SK-N-SH (cell line): ENCODE measurements around the gene AP1S1. TPM values are rescaled to one million over a fixed set of nuclear protein-coding genes. Genes with fewer than 3 reads are reported as not detected.
A peak's percentile ranks its signal among the peaks of the same experiment; 100 is the strongest.

ENCODE experiments used
- CTCF ChIA-PET: fragments of 300-600, 350-600 bp; formaldehyde crosslinking; extraction: SDS; loops from one replicate; lab custom pipeline; 2021; lab: Yijun Ruan, JAX
- POLR2A ChIA-PET: fragments of 350-600 bp; sonication (Branson Sonifier 250); formaldehyde crosslinking; extraction: SDS; loops from one replicate; lab custom pipeline; 2020; ENCODE audit warnings: antibody characterized with exemption, inconsistent platforms; lab: Yijun Ruan, JAX
- DNase-seq: peaks from one replicate; pipeline ENCODE4 v3.0.0; 2012
- H2AFZ ChIP-seq: fragments of 200-600 bp; sonication (generic); 2 replicates; pipeline ENCODE4 v1.8.1; 2016; ENCODE audit warnings: antibody characterized with exemption, mild to moderate bottlenecking, low read depth
- H3F3A ChIP-seq: fragments of 200-600 bp; sonication (generic); replicated peaks from 2 replicates; pipeline ENCODE3; 2016; ENCODE audit warnings: antibody characterized with exemption, mild to moderate bottlenecking; ENCODE audit not compliant: insufficient read depth
- H3K27ac ChIP-seq, 2 experiments: fragments of 200-500 bp in 1 of 2; fragments of 200-600 bp in 1 of 2; sonication (Bioruptor generic) in 1 of 2; sonication (generic), shearing (Covaris generic) in 1 of 2; 2 replicates each; pipeline versions ENCODE4 v1.5.1 to v1.6.1; 2014 to 2016; ENCODE audit warnings: low read depth in 2 of 2, inconsistent platforms in 1 of 2, low read length in 1 of 2, mild to moderate bottlenecking in 1 of 2, mixed read lengths in 1 of 2
- H3K27me3 ChIP-seq: fragments of 200-600 bp; sonication (generic), shearing (Covaris generic); 2 replicates; pipeline ENCODE4 v1.6.1; 2016; ENCODE audit warnings: mixed run types; ENCODE audit not compliant: insufficient read depth
- H3K36me3 ChIP-seq, 2 experiments: fragments of 200-500 bp in 1 of 2; fragments of 200-600 bp in 1 of 2; sonication (Bioruptor generic) in 1 of 2; sonication (generic) in 1 of 2; replicated peaks in 1 of 2; 2 replicates each; pipeline versions ENCODE3 to v1.5.1; 2014 to 2016; ENCODE audit warnings: low read length in 1 of 2, mild to moderate bottlenecking in 1 of 2; ENCODE audit not compliant: insufficient read depth in 2 of 2, control insufficient read depth in 1 of 2
- H3K4me1 ChIP-seq, 2 experiments: fragments of 200-500 bp in 1 of 2; fragments of 200-600 bp in 1 of 2; sonication (Bioruptor generic) in 1 of 2; sonication (generic), shearing (Covaris generic) in 1 of 2; 2 replicates each; pipeline versions ENCODE4 v1.5.1 to v1.6.1; 2014 to 2016; ENCODE audit warnings: low read depth in 1 of 2, low read length in 1 of 2, mixed run types in 1 of 2; ENCODE audit not compliant: insufficient read depth in 2 of 2, control insufficient read depth in 1 of 2
- H3K4me2 ChIP-seq: fragments of 200-600 bp; sonication (generic), shearing (Covaris generic); 2 replicates; pipeline ENCODE4 v1.6.1; 2017; ENCODE audit warnings: mixed run types
- H3K4me3 ChIP-seq, 2 experiments: fragments of 200-500 bp in 1 of 2; fragments of 200-600 bp in 1 of 2; sonication (Bioruptor generic) in 1 of 2; sonication (generic), shearing (Covaris generic) in 1 of 2; 2 replicates each; pipeline versions ENCODE4 v1.5.1 to v1.8.1; 2014 to 2016; ENCODE audit warnings: low read depth in 2 of 2, inconsistent platforms in 1 of 2, low read length in 1 of 2, mild to moderate bottlenecking in 1 of 2, mixed read lengths in 1 of 2, moderate library complexity in 1 of 2
- H3K79me2 ChIP-seq: fragments of 200-600 bp; sonication (generic); 2 replicates; pipeline ENCODE4 v1.8.1; 2017; ENCODE audit warnings: mild to moderate bottlenecking; ENCODE audit not compliant: insufficient read depth
- H3K9ac ChIP-seq: fragments of 200-600 bp; sonication (generic); 2 replicates; pipeline ENCODE4 v1.6.1; 2017; ENCODE audit warnings: mixed run types
- H3K9me2 ChIP-seq: fragments of 200-600 bp; sonication (generic); 2 replicates; pipeline ENCODE4 v1.6.1; 2017; ENCODE audit warnings: mixed run types
- H3K9me3 ChIP-seq: fragments of 200-600 bp; sonication (generic); 2 replicates; pipeline ENCODE4 v1.6.1; 2017; ENCODE audit warnings: mixed run types, mild to moderate bottlenecking, moderate library complexity
- H4K20me1 ChIP-seq: fragments of 200-600 bp; sonication (generic); 2 replicates; pipeline ENCODE4 v1.6.1; 2017; ENCODE audit warnings: mild to moderate bottlenecking, mixed run types; ENCODE audit not compliant: insufficient read depth
- CHD2 ChIP-seq: fragments of 150-350 bp; IDR thresholded peaks from 2 replicates; pipeline ENCODE4 v1.6.1; 2018; ENCODE audit warnings: low read length; ENCODE audit not compliant: partially characterized antibody
- ELF1 ChIP-seq: IDR thresholded peaks from 2 replicates; pipeline ENCODE4 v1.4.0; 2012
- EP300 ChIP-seq, 2 experiments: IDR thresholded peaks; 2 replicates each; pipeline versions ENCODE4 v1.4.0 to v1.6.1; 2012; ENCODE audit warnings: borderline replicate concordance in 1 of 2, low read depth in 1 of 2, low read length in 1 of 2
- EZH2phosphoT487 ChIP-seq: fragments of 200-600 bp; sonication (generic); IDR thresholded peaks from 2 replicates; pipeline ENCODE4 v1.6.1; 2017; ENCODE audit warnings: low read depth, mixed run types, mild to moderate bottlenecking, antibody characterized with exemption, moderate library complexity, borderline replicate concordance
- FOXJ3 ChIP-seq: sonication (generic); formaldehyde crosslinking; IDR thresholded peaks from 2 replicates; pipeline ENCODE4 v1.5.1; 2020; ENCODE audit warnings: mild to moderate bottlenecking, missing genetic modification reagents
- GABPA ChIP-seq: IDR thresholded peaks from 2 replicates; pipeline ENCODE4 v1.4.0; 2012; ENCODE audit warnings: low read depth, mild to moderate bottlenecking
- JUND ChIP-seq: IDR thresholded peaks from 2 replicates; pipeline ENCODE4 v1.4.0; 2012
- MEF2A ChIP-seq: IDR thresholded peaks from 2 replicates; pipeline ENCODE4 v1.4.0; 2012; ENCODE audit warnings: low read depth, borderline replicate concordance
- MXI1 ChIP-seq: IDR thresholded peaks from 2 replicates; pipeline ENCODE4 v1.6.1; 2012; ENCODE audit warnings: mild to moderate bottlenecking, low read depth, low read length, improper control_type of control experiment
- RAD21 ChIP-seq: IDR thresholded peaks from 2 replicates; pipeline ENCODE4 v1.6.1; 2012; ENCODE audit warnings: mild to moderate bottlenecking, low read length
- RCOR1 ChIP-seq: fragments of 150-350 bp; IDR thresholded peaks from 2 replicates; pipeline ENCODE4 v1.6.1; 2017; ENCODE audit warnings: antibody characterized with exemption, low read length
- RXRA ChIP-seq: IDR thresholded peaks from 2 replicates; pipeline ENCODE4 v1.4.0; 2012; ENCODE audit warnings: low read depth, mild to moderate bottlenecking, borderline replicate concordance
- SMC3 ChIP-seq: IDR thresholded peaks from 2 replicates; pipeline ENCODE4 v1.6.1; 2012; ENCODE audit warnings: low read depth, low read length, improper control_type of control experiment
- TAF1 ChIP-seq: IDR thresholded peaks from 2 replicates; pipeline ENCODE4 v1.6.1; 2012; ENCODE audit warnings: low read depth, mild to moderate bottlenecking, low read length, moderate library complexity, borderline replicate concordance
- TEAD4 ChIP-seq: IDR thresholded peaks from 2 replicates; pipeline ENCODE4 v1.4.0; 2012; ENCODE audit warnings: mild to moderate bottlenecking, borderline replicate concordance; ENCODE audit not compliant: insufficient read depth
- YY1 ChIP-seq: IDR thresholded peaks from 2 replicates; pipeline ENCODE4 v1.4.0; 2012; ENCODE audit warnings: low read depth, mild to moderate bottlenecking
- WGBS: methylation state at CpG from one replicate; pipeline ENCODE4 v1.1.6; 2017; ENCODE audit warnings: low lambda C conversion rate; 5-methylcytosine and 5-hydroxymethylcytosine counted together
- polyA plus RNA-seq, 3 experiments: library from polyadenylated mRNA; depleted of rRNA; stranded (reverse); fragments of >200 nt; gene quantifications; 2 replicates each; pipeline ENCODE4 v1.2.3, GENCODE V29; 2012
- TF ChIP-seq, protein P1 (sequence below): IDR thresholded peaks from 2 replicates; pipeline ENCODE4 v1.6.1; 2012; ENCODE audit warnings: mild to moderate bottlenecking, low read depth, low read length, moderate library complexity
- TF ChIP-seq, protein P2 (sequence below): IDR thresholded peaks from 2 replicates; pipeline ENCODE4 v1.4.0; 2012; ENCODE audit warnings: low read depth, borderline replicate concordance
- TF ChIP-seq, protein P3 (sequence below): IDR thresholded peaks from 2 replicates; pipeline ENCODE4 v1.4.0; 2012; ENCODE audit warnings: low read depth
- TF ChIP-seq, protein P4 (sequence below): fragments of 150-350 bp; IDR thresholded peaks from 2 replicates; pipeline ENCODE4 v1.6.1; 2016; ENCODE audit warnings: mild to moderate bottlenecking, low read depth, low read length
- TF ChIP-seq, protein P5 (sequence below): fragments of 200-600 bp; sonication (generic); IDR thresholded peaks from 2 replicates; pipeline ENCODE4 v1.6.1; 2017; ENCODE audit warnings: antibody characterized with exemption, mild to moderate bottlenecking, moderate library complexity

AP1S1 gene
- polyA plus RNA-seq, 1 of the 3 experiments (the other 2 are of a cell fraction), result 616 TPM

DNA sequence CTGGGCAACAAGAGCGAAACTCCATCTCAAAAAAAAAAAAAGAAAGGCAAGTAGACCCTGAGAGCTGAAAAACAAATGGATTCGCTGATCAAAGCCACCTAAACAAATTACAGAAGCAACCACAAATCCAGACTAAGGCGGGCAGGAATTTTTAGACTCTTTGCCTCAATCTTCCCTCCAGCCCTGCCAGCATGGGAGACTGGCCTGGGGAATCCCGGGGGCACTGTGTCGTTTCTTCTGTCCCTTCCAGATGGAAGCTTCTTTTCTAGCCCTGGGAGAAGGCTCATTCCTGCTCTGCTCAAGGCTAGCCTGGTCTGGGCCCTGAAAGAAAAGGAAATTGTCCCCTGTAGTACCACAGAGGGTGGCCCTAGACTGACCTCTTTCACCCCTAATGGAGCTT, 43.0 kb upstream of the AP1S1 start (continued):
- TF ChIP-seq, protein P1, sequence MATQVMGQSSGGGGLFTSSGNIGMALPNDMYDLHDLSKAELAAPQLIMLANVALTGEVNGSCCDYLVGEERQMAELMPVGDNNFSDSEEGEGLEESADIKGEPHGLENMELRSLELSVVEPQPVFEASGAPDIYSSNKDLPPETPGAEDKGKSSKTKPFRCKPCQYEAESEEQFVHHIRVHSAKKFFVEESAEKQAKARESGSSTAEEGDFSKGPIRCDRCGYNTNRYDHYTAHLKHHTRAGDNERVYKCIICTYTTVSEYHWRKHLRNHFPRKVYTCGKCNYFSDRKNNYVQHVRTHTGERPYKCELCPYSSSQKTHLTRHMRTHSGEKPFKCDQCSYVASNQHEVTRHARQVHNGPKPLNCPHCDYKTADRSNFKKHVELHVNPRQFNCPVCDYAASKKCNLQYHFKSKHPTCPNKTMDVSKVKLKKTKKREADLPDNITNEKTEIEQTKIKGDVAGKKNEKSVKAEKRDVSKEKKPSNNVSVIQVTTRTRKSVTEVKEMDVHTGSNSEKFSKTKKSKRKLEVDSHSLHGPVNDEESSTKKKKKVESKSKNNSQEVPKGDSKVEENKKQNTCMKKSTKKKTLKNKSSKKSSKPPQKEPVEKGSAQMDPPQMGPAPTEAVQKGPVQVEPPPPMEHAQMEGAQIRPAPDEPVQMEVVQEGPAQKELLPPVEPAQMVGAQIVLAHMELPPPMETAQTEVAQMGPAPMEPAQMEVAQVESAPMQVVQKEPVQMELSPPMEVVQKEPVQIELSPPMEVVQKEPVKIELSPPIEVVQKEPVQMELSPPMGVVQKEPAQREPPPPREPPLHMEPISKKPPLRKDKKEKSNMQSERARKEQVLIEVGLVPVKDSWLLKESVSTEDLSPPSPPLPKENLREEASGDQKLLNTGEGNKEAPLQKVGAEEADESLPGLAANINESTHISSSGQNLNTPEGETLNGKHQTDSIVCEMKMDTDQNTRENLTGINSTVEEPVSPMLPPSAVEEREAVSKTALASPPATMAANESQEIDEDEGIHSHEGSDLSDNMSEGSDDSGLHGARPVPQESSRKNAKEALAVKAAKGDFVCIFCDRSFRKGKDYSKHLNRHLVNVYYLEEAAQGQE, result no peak
- TF ChIP-seq, protein P2, sequence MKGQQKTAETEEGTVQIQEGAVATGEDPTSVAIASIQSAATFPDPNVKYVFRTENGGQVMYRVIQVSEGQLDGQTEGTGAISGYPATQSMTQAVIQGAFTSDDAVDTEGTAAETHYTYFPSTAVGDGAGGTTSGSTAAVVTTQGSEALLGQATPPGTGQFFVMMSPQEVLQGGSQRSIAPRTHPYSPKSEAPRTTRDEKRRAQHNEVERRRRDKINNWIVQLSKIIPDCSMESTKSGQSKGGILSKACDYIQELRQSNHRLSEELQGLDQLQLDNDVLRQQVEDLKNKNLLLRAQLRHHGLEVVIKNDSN, result no peak
- TF ChIP-seq JUND (no peak), TEAD4 (no peak), CHD2 (no peak), SMC3 (no peak), EP300 (IDR thresholded peaks at IDR 0.05; ENCODE audit: borderline replicate concordance in 1 of 2, low read depth in 1 of 2, low read length in 1 of 2) (no peak), RCOR1 (no peak), RAD21 (no peak), YY1 (no peak), EZH2phosphoT487 (no peak)
- TF ChIP-seq, protein P3, sequence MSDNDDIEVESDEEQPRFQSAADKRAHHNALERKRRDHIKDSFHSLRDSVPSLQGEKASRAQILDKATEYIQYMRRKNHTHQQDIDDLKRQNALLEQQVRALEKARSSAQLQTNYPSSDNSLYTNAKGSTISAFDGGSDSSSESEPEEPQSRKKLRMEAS, result no peak
- TF ChIP-seq, protein P4, sequence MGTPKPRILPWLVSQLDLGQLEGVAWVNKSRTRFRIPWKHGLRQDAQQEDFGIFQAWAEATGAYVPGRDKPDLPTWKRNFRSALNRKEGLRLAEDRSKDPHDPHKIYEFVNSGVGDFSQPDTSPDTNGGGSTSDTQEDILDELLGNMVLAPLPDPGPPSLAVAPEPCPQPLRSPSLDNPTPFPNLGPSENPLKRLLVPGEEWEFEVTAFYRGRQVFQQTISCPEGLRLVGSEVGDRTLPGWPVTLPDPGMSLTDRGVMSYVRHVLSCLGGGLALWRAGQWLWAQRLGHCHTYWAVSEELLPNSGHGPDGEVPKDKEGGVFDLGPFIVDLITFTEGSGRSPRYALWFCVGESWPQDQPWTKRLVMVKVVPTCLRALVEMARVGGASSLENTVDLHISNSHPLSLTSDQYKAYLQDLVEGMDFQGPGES, result no peak
- TF ChIP-seq, all 33 proteins: peak for 0

DNA sequence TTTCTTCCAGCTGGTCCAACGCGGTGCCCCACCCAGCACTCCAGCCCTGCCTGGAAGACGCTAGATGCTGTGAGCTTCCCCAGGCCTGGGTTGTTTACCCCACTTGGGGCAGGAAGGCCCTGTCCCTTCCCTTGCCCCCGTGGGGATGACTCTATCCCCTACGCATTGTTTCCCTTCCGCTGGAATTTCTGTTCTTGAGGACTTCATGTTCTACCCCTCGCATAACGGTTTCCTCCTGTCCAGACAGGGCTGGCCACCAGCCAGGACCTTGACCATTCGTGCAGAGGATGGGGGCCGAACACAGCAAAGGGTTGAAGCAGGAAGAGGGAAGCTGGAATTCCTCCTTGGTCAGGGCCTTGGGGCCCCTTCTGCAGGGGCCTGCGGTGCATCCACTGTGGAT, 42.0 kb upstream of the AP1S1 start:
- no peak overlapping the region for H3K9ac ChIP-seq
- H3K36me3 ChIP-seq, result no peaks in the 10 kb centered on the region
- H3K9me2 ChIP-seq, result no peaks in the 10 kb centered on the region
- H3K4me3 ChIP-seq, result no peak overlapping the region
- H3K27me3 ChIP-seq, result no peaks in the 10 kb centered on the region
- DNase-seq, result no peak
- CTCF ChIA-PET, result interaction anchor here (0.8 to 2.4 kb wide), 6 partner anchors 14 to 148 kb away, joined by 3 to 10 read pairs (median 6); partner anchors contain the start of gene SERPINE1
- H4K20me1 ChIP-seq, result no peaks in the 10 kb centered on the region
- POLR2A ChIA-PET, result interaction anchor here (0.6 kb wide), 1 partner anchor 325 kb away, joined by 3 read pairs; no protein-coding TSS in a partner anchor
- H3K4me1 ChIP-seq, result peaks cover 9 to 35% of the 10 kb centered on the region in 2 experiments; a peak in 3 of 4 replicates
- 86% methylated on average over 11 of the region's 11 CpGs for WGBS
- H3K9me3 ChIP-seq, result no peaks in the 10 kb centered on the region
- H3K79me2 ChIP-seq, result peaks cover 14% of the 10 kb centered on the region; the same call in 1 of the 2 replicates
- peak overlapping the region in 1 of 2 experiments; percentile 28; a peak in 2 of 4 replicates for H3K27ac ChIP-seq
- peaks cover 30% of the 10 kb centered on the region for H3F3A ChIP-seq
- no peak overlapping the region for H2AFZ ChIP-seq
- no peak overlapping the region for H3K4me2 ChIP-seq
- no peak for TF ChIP-seq TEAD4
- TF ChIP-seq TAF1, result no peak
- no peak for TF ChIP-seq RCOR1
- TF ChIP-seq, protein P5, sequence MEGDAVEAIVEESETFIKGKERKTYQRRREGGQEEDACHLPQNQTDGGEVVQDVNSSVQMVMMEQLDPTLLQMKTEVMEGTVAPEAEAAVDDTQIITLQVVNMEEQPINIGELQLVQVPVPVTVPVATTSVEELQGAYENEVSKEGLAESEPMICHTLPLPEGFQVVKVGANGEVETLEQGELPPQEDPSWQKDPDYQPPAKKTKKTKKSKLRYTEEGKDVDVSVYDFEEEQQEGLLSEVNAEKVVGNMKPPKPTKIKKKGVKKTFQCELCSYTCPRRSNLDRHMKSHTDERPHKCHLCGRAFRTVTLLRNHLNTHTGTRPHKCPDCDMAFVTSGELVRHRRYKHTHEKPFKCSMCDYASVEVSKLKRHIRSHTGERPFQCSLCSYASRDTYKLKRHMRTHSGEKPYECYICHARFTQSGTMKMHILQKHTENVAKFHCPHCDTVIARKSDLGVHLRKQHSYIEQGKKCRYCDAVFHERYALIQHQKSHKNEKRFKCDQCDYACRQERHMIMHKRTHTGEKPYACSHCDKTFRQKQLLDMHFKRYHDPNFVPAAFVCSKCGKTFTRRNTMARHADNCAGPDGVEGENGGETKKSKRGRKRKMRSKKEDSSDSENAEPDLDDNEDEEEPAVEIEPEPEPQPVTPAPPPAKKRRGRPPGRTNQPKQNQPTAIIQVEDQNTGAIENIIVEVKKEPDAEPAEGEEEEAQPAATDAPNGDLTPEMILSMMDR, result no peak
- TF ChIP-seq, protein P4, result no peak
- TF ChIP-seq MEF2A, result no peak
- TF ChIP-seq MXI1, result no peak
- no peak for TF ChIP-seq FOXJ3 (CRISPR knock-in tag)
- TF ChIP-seq ELF1, result no peak
- TF ChIP-seq GABPA, result no peak
- TF ChIP-seq RXRA, result no peak
- TF ChIP-seq, protein P2, result no peak
